Smooth muscle cell (in vitro differentiated cells): Measurements from ENCODE around the gene CD300LF. TPM values are rescaled to one million over a fixed set of nuclear protein-coding genes. Genes with fewer than 3 reads are reported as not detected.

Experiments used
- DNase-seq: peaks from one replicate; lab custom pipeline; 2025; ENCODE audit not compliant: unreplicated experiment; lab: John Stamatoyannopoulos, UW
- H2AFZ ChIP-seq: fragments of 200-600 bp; sonication (generic); 2 replicates; pipeline ENCODE4 v1.6.0; 2016; ENCODE audit warnings: antibody characterized with exemption, low read depth, mild to moderate bottlenecking
- H3F3A ChIP-seq: fragments of 200-600 bp; sonication (generic); 2 replicates; pipeline ENCODE4 v1.6.0; 2017; ENCODE audit warnings: antibody characterized with exemption, low read depth
- H3K27ac ChIP-seq: fragments of 200-600 bp; sonication (generic); 2 replicates; pipeline ENCODE4 v1.5.1; 2016; ENCODE audit warnings: low read depth, mild to moderate bottlenecking
- H3K27me3 ChIP-seq: fragments of 200-600 bp; sonication (generic); 2 replicates; pipeline ENCODE4 v1.6.1; 2016; ENCODE audit warnings: low read depth, mild to moderate bottlenecking
- H3K36me3 ChIP-seq: fragments of 200-600 bp; sonication (generic); 2 replicates; pipeline ENCODE4 v1.5.1; 2016; ENCODE audit warnings: low read depth
- H3K4me1 ChIP-seq: fragments of 200-600 bp; sonication (generic); 2 replicates; pipeline ENCODE4 v1.5.1; 2016; ENCODE audit warnings: low read depth
- H3K4me2 ChIP-seq: fragments of 200-600 bp; sonication (generic); 2 replicates; pipeline ENCODE4 v1.6.0; 2016; ENCODE audit warnings: mild to moderate bottlenecking
- H3K4me3 ChIP-seq: fragments of 200-600 bp; sonication (generic); 2 replicates; pipeline ENCODE4 v1.5.1; 2016; ENCODE audit warnings: mild to moderate bottlenecking
- H3K79me2 ChIP-seq: fragments of 200-600 bp; sonication (generic); 2 replicates; pipeline ENCODE4 v1.6.0; 2016; ENCODE audit warnings: low read depth, mild to moderate bottlenecking
- H3K9ac ChIP-seq: fragments of 200-600 bp; sonication (generic); 2 replicates; pipeline ENCODE4 v1.6.0; 2016; ENCODE audit warnings: low read depth
- H3K9me3 ChIP-seq: fragments of 200-600 bp; sonication (generic); replicated peaks from 2 replicates; pipeline ENCODE4 v1.5.1; 2016; ENCODE audit warnings: low read depth
- H4K20me1 ChIP-seq: fragments of 200-600 bp; sonication (generic); 2 replicates; pipeline ENCODE4 v1.6.0; 2016; ENCODE audit warnings: low read depth
- CTCF ChIP-seq: fragments of 200-600 bp; sonication (generic); IDR thresholded peaks from 2 replicates; pipeline ENCODE4 v1.5.1; 2017; ENCODE audit warnings: borderline replicate concordance, mild to moderate bottlenecking, antibody characterized with exemption; ENCODE audit not compliant: insufficient read depth, poor library complexity, severe bottlenecking
- WGBS: methylation state at CpG from one replicate; pipeline ENCODE4 v1.1.7; 2016; ENCODE audit warnings: low lambda C conversion rate; 5-methylcytosine and 5-hydroxymethylcytosine counted together
- polyA plus RNA-seq: library from polyadenylated mRNA; unstranded; fragments of >200 nt; fragmentation: Nextera tagmentation; extraction: Ambion mirVana; gene quantifications from 2 replicates; pipeline ENCODE4 v1.2.1, GENCODE V29; 2016
- total RNA-seq: library from RNA; depleted of rRNA; stranded (reverse); fragments of >200 nt; gene quantifications from 2 replicates; pipeline ENCODE4 v1.2.3, GENCODE V29; 2014

CD300LF gene
- total and polyA plus RNA-seq, 2 experiments from 2014 or later: not detected

- DNase-seq: no peak
- no peaks in the 10 kb centered on the region for H3K36me3 ChIP-seq
- H3K4me2 ChIP-seq: no peak overlapping the region
- H3F3A ChIP-seq: no peaks in the 10 kb centered on the region
- no peaks in the 10 kb centered on the region for H3K9me3 ChIP-seq
- no peak overlapping the region for H3K9ac ChIP-seq
- H3K27me3 ChIP-seq: peaks cover 4% of the 10 kb centered on the region
- no peak for TF ChIP-seq CTCF
- H3K79me2 ChIP-seq: no peaks in the 10 kb centered on the region
- H3K4me1 ChIP-seq: no peaks in the 10 kb centered on the region
- H4K20me1 ChIP-seq: no peaks in the 10 kb centered on the region
- WGBS: 90% methylated on average over 3 of the region's 3 CpGs
- no peak overlapping the region for H3K27ac ChIP-seq
- no peak overlapping the region for H2AFZ ChIP-seq
- no peak overlapping the region for H3K4me3 ChIP-seq
Observed at GRCh38 chr17:74728033-74728701, 15.4 kb upstream of the CD300LF start.

DNA sequence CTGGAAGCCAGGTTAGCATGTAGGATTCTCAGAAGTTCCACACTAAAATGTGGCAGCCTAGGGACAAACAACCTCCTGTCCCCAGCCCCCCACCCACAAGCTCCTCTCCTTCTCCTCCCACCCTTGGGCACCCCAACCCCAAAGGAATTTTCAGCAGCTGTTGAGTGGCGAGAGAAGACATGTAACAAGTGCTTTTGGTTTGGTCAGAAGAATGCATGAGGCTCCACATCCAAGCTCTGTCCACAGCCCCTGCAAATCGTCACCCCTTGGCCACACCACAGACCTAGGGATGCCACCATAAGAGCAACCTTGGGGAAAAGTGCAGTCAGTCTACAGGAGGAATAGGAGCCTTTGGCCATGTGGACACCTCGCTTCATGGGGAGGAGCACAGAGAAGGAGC, 12.4 kb upstream of the CD300LF start:
- peaks cover 4% of the 10 kb centered on the region for H3K27me3 ChIP-seq
- no peaks in the 10 kb centered on the region for H3K4me1 ChIP-seq
- no peaks in the 10 kb centered on the region for H4K20me1 ChIP-seq
- H3K9me3 ChIP-seq: no peaks in the 10 kb centered on the region
- no peaks in the 10 kb centered on the region for H3K36me3 ChIP-seq
- WGBS: 97% methylated on average over 3 of the region's 3 CpGs
- DNase-seq: no peak
- no peak overlapping the region for H3K27ac ChIP-seq
- no peak overlapping the region for H3K9ac ChIP-seq
- H3F3A ChIP-seq: no peaks in the 10 kb centered on the region
- H3K4me2 ChIP-seq: no peak overlapping the region
- no peak overlapping the region for H2AFZ ChIP-seq
- TF ChIP-seq CTCF: no peak
- H3K4me3 ChIP-seq: no peak overlapping the region
- no peaks in the 10 kb centered on the region for H3K79me2 ChIP-seq

GRCh38 chr17:74723891-74724290, 11.2 kb upstream of the CD300LF start:
- no peak for DNase-seq
- H2AFZ ChIP-seq: no peak overlapping the region

More at GRCh38 chr17:74723891-74724290, 11.2 kb upstream of the CD300LF start:
- H3K4me1 ChIP-seq: no peaks in the 10 kb centered on the region
- 67% methylated on average over 5 of the region's 5 CpGs for WGBS
- no peak overlapping the region for H3K9ac ChIP-seq
- no peak overlapping the region for H3K4me2 ChIP-seq
- no peak overlapping the region for H3K27ac ChIP-seq
- no peaks in the 10 kb centered on the region for H4K20me1 ChIP-seq
- no peaks in the 10 kb centered on the region for H3K9me3 ChIP-seq
- H3F3A ChIP-seq: no peaks in the 10 kb centered on the region
- no peak overlapping the region for H3K4me3 ChIP-seq
- H3K36me3 ChIP-seq: no peaks in the 10 kb centered on the region
- peaks cover 14% of the 10 kb centered on the region for H3K27me3 ChIP-seq
- no peaks in the 10 kb centered on the region for H3K79me2 ChIP-seq
- no peak for TF ChIP-seq CTCF
